GM19438 (cell line): ENCODE measurements around the gene ARPC2.
A peak's percentile ranks its signal among the peaks of the same experiment; 100 is the strongest.

Experiments used
- ATAC-seq: cut with Tn5 transposase; IDR thresholded peaks from one replicate; pipeline ENCODE4 v1.9.1; 2021; ENCODE audit warnings: low read depth; ENCODE audit not compliant: unreplicated experiment

Gene ARPC2

GRCh38 chr2:218216336-218216673 lies 684 bp upstream of the ARPC2 start:
- ATAC-seq, result no peak

GRCh38 chr2:218217360-218218267 lies 625 bp downstream of the ARPC2 start:
- peak; percentile 35 for ATAC-seq

GRCh38 chr2:218218268-218219185 lies 1.5 kb downstream of the ARPC2 start:
- peak; percentile 43 for ATAC-seq

GRCh38 chr2:218219934-218220333 lies 2.9 kb downstream of the ARPC2 start:
- no peak for ATAC-seq

- no peak for ATAC-seq
Observed at GRCh38 chr2:218221000-218221399, 4.0 kb downstream of the ARPC2 start.

GRCh38 chr2:218223046-218223445 lies 6.1 kb downstream of the ARPC2 start:
- no peak for ATAC-seq

- ATAC-seq, result no peak
Observed at GRCh38 chr2:218224186-218224585, 7.2 kb downstream of the ARPC2 start.

GRCh38 chr2:218226903-218227302 lies 9.9 kb downstream of the ARPC2 start:
- no peak for ATAC-seq

GRCh38 chr2:218228366-218229090 lies 11.5 kb downstream of the ARPC2 start:
- no peak for ATAC-seq

- ATAC-seq, result peak; percentile 80
Observed at GRCh38 chr2:218229239-218229638, 12.2 kb downstream of the ARPC2 start.

GRCh38 chr2:218229851-218230250 lies 12.9 kb downstream of the ARPC2 start:
- ATAC-seq, result no peak

- peak; percentile 67 for ATAC-seq
Observed at GRCh38 chr2:218230882-218231281, 13.9 kb downstream of the ARPC2 start.

- ATAC-seq, result no peak
Observed at GRCh38 chr2:218233543-218233942, 16.6 kb downstream of the ARPC2 start.

GRCh38 chr2:218234521-218234920 lies 17.5 kb downstream of the ARPC2 start:
- ATAC-seq, result no peak

- no peak for ATAC-seq
Observed at GRCh38 chr2:218235017-218235416, 18.0 kb downstream of the ARPC2 start.

- ATAC-seq, result no peak
Observed at GRCh38 chr2:218236829-218237228, 19.8 kb downstream of the ARPC2 start.

- no peak for ATAC-seq
Observed at GRCh38 chr2:218238887-218239286, 21.9 kb downstream of the ARPC2 start.

GRCh38 chr2:218244204-218244603 lies 27.2 kb downstream of the ARPC2 start:
- no peak for ATAC-seq

GRCh38 chr2:218244665-218245064 lies 27.7 kb downstream of the ARPC2 start:
- no peak for ATAC-seq

GRCh38 chr2:218245214-218245613 lies 28.2 kb downstream of the ARPC2 start:
- ATAC-seq, result no peak

GRCh38 chr2:218249691-218250090 lies 32.7 kb downstream of the ARPC2 start:
- no peak for ATAC-seq
